Inflammatory macrophage treated with lipopolysaccharide for 4 hours (primary cell): ENCODE data around the gene ARPC5L.

Experiments
- DNase-seq: peaks from one replicate; pipeline ENCODE4 v3.0.0-alpha.2; 2020

ARPC5L gene

DNA sequence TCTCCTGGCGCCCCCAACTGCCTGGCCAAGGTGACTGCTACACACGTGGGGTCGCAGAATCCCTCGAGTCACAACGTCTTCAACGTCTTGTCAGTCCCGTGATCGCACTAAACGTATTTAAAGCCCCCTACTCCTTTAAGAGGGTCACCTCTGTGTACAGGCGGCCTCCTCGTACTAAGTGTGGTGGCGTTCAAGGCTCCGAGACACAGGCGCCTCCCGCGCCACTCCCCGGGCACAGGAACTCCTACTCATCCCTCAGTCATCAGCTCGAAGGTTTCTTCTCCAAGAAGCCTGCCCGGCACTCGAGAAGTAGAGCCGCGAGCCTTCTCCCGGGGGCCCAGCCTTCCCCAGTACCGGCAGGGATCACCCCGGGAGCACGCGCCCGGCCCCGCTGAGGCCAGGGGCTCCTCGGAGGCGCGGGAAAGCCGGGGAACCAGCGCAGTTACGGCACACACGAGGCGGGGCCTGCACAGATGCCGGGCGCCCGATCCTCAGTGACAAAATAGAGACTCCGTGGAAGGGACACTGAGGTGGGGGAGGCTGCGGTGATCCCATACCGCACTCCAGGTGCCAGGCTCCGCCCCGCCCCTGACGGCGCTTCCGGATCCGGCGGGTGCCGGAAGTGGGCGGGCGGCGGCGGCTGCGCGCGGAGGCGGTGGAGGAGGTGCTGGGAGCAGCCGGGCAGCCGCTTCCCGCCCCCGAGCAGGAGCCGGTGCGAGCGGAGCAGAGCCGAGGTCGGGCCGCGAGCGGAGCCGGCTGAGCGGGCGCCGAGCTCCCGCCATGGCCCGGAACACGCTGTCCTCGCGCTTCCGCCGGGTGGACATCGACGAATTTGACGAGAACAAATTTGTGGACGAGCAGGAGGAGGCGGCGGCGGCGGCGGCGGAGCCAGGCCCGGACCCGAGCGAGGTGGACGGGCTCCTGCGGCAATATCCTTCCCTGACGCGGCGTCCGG, 6.9 kb downstream of the ARPC5L start:
- peak; percentile 83 for DNase-seq

DNA sequence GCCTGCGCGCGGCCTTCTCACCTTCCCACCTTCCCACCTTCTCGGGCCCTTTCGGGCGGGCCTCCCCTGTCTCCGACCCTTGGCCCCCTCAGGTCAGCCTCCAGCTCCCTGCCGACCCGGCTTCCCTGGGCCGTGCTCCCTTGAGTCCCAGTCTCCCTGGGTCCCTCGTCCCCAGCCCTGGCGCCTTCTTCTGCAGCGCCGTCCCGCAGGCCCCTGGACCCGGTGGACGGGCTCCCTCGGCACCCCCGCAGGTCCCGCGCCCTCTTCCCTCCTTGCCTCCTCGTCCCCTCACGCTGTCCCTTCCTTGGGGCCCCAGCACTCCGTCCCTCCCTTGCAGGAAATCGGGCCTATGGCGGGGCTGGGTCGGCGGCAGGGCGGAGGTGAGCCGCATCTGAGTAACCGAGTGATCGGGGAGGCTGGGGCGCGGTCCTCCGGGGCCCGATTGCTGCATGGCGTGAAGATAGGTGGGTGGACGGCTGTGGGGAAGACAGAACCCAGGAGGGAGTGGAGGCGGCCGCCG, 7.6 kb downstream of the ARPC5L start:
- DNase-seq = peak; percentile 35

DNA sequence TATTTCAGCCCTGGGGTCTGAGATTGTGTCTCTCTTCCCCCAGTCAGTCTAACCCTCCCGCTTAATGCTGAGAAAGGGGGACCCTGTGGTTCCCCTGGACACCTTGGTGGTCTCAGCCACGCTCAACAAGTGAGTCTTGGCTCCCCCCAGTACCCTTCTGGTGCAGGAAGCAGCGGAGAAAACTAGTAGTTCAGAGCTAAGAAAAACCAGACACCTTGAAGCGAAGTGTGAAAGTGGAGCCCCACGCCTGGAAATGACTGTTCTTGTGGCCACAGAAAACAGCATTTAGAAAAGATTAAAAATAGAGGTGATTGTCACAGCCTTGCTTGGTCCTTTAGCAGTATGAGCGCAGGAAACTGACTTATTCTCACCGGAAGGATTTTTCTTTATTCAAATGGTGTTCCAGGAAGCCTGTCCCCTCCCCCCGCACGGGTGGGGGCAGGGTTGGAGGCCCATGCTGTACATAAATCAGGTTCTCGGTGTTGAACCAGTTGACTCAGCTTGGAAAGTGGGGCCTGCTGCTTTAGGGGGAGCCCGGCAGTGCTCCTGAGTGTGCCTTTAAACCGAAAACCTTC, 8.1 kb downstream of the ARPC5L start:
- DNase-seq = peak; percentile 23

DNA sequence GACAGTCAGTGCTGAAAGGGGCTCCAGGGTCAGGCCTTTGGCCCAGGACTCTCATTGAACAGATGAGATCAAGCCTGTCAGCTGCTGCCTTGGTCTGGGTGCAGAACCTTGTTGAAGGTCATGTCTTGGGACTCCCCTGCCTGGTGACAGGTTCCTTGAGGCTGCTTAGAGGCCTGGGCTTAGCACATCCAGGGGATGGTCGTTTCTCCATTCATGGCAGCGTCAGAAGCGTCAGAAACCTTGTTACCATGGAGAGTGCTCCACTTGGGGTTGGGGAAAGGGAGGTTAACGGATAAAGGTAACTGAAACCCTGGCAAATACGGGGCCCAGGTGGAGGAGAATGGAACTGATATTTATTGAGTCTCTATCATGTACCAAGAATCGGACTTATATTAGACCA, 8.8 kb downstream of the ARPC5L start:
- peak; percentile 7 for DNase-seq

DNA sequence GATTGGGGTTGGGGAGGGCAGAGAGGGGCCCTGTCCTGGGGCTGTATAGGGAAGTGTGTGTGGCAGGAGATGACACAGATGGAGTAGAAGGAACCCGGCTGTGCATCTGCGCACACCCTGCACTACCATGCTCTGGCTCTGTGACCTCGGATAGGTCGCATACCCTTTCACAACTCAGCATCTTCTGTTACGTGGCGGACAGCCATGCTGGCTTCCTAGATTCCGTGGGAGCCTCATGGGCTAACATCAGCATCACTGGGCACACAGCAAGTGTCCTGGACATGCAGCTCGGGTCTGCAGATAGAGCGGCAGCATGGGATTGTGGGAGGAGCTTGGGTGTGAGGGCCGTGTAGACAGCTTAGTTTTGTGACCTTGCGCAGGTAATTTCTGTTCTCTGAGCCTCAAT, 9.2 kb downstream of the ARPC5L start:
- DNase-seq = no peak

DNA sequence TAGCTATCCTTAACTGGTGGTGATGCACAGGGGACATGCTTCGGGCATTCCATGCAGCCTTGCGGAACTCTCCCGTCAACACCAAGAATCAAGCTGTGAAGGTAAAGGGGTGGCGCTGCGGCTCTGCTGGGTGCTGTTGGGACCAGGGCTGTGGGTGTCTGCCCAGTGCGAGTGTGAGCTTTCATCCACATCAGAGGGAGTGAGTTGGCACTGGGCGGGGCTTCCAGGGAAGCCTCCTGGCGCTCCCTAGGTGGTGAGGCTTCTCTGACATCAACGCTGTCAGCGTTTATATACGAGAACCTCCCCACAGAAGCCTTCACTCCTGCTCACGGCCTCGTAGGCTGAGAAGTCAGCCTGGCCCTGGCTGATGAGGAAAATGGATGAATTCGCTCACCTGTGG, 11.7 kb downstream of the ARPC5L start:
- DNase-seq = no peak

DNA sequence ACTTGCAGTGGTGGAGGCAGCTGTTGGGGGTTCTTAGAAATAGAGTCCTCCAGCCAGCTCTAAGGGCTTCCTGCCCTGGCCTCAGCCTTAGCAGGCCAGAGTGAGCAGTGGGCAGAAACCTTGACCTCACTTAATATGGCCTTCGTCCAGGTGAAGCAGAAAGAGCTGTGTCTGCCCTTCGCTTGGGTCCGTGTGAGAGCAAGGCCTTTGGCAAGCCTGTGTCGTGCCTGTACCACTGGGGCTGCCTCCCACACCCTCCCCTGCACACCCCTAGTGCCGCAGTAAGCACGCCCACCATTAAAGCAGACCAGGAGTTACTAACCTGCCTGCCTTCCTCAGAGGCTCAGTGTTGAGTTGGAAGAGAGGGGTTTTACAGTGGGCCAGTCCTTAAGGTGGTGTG, 13.6 kb downstream of the ARPC5L start:
- DNase-seq = no peak

DNA sequence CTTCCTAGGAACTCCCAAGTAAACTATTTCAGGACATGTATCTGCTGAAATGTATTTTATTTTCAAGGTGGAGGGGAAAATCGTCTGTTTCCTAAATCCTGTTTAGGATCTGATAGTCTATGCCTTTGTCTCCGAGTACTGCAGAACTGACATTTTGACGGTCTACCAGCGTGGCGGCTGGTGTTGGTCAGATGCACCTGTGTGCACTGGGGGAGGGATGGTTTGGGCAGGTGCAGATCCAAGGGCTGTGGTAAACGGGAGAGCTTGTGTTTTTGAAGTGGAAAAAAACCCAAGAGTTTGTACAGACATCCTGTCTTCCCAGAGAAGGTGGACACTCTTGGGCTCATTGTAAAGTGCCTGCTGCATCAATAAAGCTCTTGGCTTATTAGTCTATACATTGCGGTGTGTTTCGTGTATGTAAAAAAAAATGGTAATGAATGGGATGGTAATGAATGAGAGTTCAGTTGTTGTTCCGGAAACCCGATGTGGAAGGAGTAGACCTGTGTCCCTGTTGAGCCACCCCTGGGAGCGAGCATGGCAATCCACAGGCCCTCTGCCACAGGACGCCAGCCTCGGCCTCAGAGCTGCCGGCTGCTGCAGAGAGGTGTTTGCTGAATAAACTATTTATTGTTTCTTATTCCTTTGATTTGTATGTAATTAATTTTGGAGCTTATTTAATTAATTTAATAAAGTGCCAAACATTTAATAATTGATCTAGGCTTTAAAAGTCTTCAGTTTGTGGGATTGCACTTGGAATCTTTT, 15.3 kb downstream of the ARPC5L start:
- DNase-seq = no peak

DNA sequence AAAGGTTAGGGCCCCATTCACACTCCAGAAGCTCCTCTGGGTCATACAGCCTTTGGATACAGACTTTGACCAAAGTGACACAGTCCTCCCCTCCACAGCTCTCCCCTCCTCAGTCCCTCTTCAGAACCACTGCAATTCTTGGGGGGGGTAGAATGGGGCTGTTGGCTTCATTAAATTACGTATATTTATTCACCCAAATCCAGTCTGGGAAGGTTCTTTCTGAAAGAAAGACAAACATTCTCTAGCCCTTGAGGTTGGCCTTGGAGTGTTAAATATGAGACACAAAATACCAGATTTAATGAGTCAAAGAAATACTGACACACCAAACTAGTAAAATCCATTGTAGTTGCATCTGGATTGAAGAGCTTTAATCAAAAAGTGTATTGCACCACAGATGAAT, 16.1 kb downstream of the ARPC5L start:
- DNase-seq = no peak

DNA sequence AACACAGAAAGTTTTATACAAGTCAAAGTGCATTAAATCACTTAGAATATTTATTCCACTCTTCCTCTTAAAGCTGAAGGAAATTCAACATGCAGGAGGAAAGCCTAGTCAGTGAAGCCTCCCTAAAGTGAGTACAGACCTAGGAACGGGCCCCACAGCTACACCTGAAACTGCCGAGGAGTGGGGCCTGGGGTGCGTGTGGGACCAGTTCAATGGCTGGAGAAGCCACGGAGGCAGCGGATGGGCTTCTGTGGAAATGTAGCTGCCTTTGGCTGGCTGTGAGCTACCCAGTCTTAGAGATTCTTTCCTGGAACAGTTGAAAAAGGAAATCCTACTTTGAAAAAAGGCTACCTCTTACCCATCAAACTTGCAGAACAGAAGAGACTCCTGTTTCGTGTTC, 16.6 kb downstream of the ARPC5L start:
- DNase-seq = no peak

DNA sequence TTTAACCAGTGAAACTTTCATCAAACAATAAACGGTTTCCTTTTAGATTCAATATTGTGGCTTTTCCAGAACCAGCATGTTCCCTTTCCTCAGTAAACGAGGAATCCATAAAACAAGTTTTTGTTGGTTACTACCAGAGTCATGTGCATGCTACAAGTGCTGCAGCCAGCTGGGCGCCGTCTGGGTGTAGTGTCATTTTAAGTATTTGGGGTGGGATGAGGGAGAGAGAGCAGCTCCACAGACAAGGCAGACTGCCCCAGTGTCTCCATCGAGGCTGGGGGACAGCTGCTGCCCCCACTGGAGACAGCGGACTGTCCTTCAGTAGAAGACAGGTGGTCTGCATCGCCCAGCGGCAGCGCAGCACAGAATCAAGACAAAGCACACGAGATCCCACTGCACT, 17.3 kb downstream of the ARPC5L start:
- no peak for DNase-seq

DNA sequence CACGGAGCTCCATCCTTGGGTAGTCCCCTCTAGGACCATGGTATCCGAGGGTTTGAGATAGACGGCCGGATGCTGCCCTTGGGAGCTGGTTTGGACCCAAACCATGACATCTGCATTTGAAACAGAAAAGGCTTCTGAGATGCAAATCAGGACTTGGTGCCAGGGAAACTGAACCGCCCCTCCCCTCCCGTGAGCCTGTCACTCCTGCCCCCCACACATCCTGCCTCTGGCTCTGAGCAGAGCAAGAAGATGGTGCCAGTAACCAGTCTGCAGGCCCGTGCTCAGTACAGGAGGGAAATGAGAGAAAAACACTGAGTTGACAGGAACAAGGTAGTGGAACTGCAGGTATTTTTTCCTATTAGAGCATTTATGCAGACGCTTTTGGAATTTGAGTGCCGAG, 18.6 kb downstream of the ARPC5L start:
- DNase-seq = no peak

DNA sequence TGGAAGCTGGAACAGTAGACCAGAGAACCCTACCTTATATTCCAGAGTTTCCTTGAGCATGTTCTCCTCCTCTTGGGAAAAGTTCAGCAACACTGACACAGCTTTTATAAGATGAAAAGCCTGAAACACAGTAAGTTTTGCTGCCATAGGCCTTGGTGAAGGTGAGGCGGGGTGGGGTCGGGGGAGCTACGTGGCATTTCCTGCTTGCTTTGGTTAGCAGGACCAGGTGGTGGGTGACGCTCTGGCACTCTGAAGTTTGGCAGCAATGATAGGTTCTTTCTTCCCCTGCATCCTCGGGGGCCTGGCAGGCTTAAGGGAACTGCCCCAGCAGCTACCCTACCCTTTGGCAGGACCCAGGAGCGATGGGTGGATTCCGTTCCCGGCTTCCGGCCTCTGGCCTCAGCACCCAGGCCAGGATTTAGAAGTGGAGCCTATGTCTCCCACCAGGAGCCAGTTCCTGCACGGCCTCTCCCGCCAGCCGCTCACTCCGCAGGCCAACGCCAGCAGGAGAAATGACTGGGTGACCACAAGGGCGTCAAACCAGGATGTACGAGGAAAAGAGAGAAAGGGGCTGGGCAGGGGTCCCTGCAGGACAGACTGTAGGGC, 19.3 kb downstream of the ARPC5L start:
- DNase-seq = no peak

DNA sequence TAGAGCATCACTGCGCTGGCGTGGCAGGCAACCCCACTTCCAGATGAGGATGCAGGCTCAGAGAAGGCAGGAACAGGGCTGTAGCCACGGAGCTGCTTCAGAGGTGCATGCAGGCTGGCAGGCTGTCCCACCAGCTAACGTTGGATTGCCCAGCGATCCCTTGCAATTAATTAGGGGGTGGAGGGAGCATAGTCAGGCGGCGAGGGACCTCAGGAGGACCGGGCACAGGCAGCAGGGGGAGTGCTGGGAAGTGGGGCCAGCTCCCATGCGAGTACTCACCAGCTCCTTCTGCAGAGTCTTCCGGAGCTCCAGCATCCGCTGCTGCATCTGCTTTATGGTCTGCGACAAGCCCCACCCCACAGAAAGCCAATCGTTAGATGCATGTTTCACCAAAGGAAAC, 20.3 kb downstream of the ARPC5L start:
- no peak for DNase-seq

DNA sequence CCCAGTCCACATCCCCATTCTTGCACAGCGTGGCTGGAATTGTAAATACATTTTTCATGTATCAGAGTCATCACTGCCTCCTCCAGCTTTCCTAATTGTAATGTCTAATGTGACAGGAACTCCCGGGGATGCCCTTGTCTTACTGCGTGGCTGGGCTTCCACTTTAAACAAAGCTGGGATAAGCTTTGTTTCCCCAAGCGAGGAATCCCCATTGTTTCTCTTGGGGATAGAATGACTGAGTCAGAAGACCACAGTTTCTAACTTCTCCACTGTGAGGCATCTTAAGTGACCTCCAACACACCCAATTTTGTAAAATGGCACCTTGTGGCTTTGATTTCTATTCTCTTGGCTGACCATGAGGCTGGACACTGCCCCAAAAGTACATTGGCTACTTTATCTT, 22.4 kb downstream of the ARPC5L start:
- DNase-seq = no peak

DNA sequence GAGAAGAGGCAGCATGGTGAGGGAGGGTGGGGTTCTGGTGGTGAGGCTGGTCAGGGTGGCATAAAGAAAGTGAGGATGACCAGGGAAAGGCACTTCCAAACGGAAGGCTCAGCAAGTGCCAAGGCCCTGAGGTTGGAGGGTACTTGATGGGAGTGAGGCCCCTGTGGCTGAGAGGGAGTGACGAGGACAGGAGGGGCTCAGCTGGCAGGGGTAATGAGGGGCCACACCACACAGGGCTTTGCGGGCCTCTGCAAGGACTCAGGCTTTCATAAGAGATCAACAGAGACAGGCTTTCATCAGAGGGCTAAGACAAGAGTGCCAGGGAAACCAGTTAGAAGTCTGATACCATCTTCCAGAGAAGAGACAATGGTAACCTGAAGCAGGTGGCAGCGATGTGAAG, 23.6 kb downstream of the ARPC5L start:
- DNase-seq = no peak

DNA sequence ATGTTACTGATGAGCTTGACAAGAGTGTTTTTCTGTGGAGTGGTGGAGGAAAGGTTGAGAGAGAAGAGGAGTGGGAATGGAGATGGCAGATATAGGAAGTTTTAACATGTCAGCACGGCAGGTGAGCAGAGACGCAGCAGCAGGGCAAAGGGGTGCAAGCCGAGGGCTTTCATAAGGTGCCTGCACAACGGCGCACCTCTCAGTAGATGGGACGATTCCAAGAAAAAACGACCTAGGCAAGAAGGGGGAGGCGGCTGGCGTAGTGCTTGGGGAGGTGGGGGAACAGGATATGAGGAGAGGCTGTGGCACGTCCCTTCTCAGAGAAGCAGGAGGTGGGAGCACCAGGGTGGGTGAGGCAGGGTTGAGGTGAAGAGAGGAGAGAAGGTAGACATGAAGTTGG, 24.5 kb downstream of the ARPC5L start:
- no peak for DNase-seq

DNA sequence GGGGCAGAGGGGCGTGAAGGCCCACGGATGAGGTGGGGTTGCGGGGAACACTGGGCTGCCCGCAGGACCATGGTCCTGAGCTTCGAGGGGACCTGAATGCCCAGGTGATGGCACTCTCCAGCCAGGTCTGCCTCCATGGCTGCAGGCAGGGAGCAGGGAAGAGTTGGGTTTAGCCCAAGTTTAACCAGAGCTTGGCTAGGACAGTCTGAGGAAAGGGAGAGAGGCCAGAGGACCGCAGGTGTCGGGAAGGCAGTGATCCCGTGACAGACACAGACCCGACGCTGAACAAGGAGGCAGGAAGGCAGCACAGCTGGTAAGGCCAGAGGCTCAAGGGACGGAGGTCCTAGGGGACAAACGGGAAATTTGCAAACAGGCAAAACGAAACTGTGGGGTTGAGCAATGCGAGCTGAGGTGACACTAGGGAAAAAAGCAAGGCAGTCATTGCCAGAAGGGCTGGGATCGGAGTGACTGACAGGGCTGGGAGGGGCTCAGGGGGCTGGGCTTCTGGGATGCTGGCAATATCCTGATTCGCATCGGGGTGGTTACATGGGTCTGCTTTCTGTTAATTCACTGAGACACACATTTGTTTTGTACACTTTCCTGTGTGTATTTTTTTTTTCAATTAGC, 25.0 kb downstream of the ARPC5L start:
- no peak for DNase-seq

DNA sequence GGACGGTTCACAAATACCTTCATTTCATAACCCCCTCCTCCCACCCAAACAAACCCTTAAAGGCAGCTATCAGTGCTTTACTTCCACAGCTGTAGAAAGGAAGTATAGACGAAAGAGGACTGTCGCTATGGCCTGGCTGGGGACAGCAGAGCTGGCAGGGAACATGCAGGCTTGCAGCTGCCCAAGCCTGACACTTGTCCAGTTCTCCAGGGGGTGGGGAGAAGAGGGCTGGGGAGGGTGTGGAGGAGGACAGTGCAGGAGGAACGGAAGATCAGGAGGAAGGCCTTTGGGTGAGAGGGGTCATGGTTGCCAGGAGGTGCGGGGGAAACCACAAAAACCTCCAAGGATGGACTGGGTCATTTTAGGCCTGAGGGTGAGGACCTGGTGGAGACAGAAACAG, 25.9 kb downstream of the ARPC5L start:
- no peak for DNase-seq

DNA sequence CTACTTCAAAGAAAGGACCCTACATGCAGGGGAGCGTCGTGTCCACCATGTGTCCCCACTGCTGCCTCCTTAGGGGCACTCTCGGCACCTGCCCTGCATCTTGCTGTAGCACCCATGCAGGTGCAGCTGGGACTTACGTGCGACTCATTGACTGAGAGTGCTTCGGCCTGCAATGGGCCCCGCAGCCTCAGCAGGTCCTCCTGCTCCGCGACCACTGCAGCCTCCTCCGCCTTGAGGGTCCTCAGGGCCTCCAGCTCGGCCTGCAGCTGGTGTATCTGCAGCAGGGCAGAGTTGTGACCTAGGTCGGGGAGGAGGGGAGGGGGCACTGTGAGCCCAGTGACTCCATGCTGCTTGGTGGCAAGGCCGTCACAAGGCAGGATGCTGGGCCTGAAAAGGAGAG, 27.1 kb downstream of the ARPC5L start:
- DNase-seq = no peak

DNA sequence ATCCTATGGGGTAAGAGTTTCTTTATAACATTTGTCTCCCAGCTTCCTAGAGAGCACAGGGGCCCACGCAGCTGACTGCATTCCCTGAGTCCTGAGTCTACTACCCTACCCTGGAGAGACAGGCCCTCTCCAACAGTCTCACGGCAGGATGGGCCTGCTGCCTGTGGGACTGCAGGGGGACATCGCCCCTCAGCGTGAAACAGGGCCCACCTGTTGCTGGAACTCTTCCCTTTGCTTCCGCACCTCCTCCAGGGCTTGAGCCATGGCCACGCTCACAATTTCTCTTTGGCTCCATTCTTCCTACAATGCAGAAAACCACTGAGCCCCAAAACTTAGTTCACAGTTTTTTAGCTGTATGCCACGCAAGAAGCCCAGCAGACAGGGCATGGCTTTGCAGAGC, 28.2 kb downstream of the ARPC5L start:
- no peak for DNase-seq

DNA sequence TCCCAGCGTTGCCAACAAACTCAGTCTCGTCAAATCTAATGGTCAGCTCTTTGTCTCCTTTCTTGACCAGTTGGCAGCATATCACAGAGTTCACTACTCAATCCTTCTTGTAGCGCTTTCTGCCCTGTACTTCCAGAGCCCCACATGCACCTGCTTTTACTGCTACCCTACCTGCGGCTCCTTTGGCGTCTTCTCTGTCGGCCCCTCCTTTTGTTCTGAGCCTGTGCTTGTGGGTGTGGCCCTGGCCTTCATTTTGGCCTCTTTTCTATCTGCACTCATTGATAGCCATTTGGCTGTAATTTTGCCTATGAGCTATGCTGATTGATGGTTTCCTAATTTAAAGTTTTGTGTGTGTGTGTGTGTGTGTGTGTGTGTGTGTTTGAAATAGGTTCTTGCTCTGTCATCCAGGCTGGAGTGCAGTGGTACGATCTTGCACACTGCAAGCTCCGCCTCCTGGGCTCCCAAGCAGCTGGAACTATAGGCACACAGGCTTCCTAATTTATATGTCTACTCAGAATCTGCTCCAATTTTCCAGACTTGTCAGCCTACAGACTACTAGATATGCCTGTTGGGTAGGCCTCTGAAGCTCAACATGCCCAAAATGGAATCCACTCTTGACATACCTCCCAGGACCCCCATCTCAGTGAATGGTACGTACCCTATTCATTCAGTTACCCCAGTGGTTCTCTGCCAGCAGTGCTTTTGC, 32.3 kb downstream of the ARPC5L start:
- DNase-seq = no peak
